ENCODE data around the gene CLEC2D. TPM values are rescaled to one million over a fixed set of nuclear protein-coding genes. Genes with fewer than 3 reads are reported as not detected.

CLEC2D gene
- total and polyA plus RNA-seq, 10 of the 15 experiments (the other 5 are each of a cell fraction or from before 2014, with no cell fraction given), result 4.6 to 29.8 (median 16.0) TPM

- TF ChIP-seq ZNF687 (IDR thresholded peaks at IDR 0.05) (0 out of 2 replicates have a peak, but pooled peaks have one; percentile 48), ZBED1 (IDR thresholded peaks at IDR 0.05; ENCODE audit: borderline replicate concordance) (peak; percentile 53; the same call in 1 of the 2 replicates), MEF2A (IDR thresholded peaks at IDR 0.05; ENCODE audit: insufficient read depth, low read depth, low read length) (0 out of 2 replicates have a peak, but pooled peaks have one; percentile 23), MTA2 (IDR thresholded peaks at IDR 0.05; ENCODE audit: low read depth) (peak; percentile 64), MEF2B (IDR thresholded peaks at IDR 0.05; ENCODE audit: partially characterized antibody, poor library complexity, severe bottlenecking) (peak; percentile 67), EP300 (IDR thresholded peaks at IDR 0.05; ENCODE audit: borderline replicate concordance in 1 of 2, control insufficient read depth in 1 of 2, low read depth in 2 of 2, low read length in 2 of 2) (peak in 1 of 2 experiments; percentile 38; a peak in 1 of 4 replicates), TCF12 (IDR thresholded peaks at IDR 0.05; ENCODE audit: low read depth, low read length) (0 out of 2 replicates have a peak, but pooled peaks have one; percentile 25), PAX5 (IDR thresholded peaks at IDR 0.05; ENCODE audit: borderline replicate concordance, low read depth, low read length) (peak; percentile 11; the same call in 1 of the 2 replicates), NR2F1 (conservative IDR thresholded peaks at IDR 0.05) (peak; percentile 43; the same call in 1 of the 2 replicates), CBX5 (IDR thresholded peaks at IDR 0.05; ENCODE audit: low read depth) (0 out of 2 replicates have a peak, but pooled peaks have one; percentile 41), ZNF217 (IDR thresholded peaks at IDR 0.05) (peak; percentile 81; the same call in 1 of the 2 replicates)
These were observed 43.6 kb downstream of the CLEC2D start (continued) for GRCh38 chr12:9713032-9713558.

Measured in GM12878 (cell line).